DOHH2 (cell line): ENCODE data around the gene IFNA16.
A peak's percentile ranks its signal among the peaks of the same experiment; 100 is the strongest.
"Not testable (repeated sequence)": the region's sequence is repeated elsewhere in the genome, so short reads cannot be mapped to it uniquely, and the experiment has no call there.

Source experiments
- H3F3A ChIP-seq: fragments of 200-600 bp; sonication (generic), shearing (Covaris generic); 2 replicates; pipeline ENCODE4 v1.6.0; 2016; ENCODE audit warnings: antibody characterized with exemption, mild to moderate bottlenecking; ENCODE audit not compliant: control insufficient read depth, insufficient read depth
- H3K27ac ChIP-seq: fragments of 200-600 bp; sonication (generic); 2 replicates; pipeline ENCODE4 v1.5.1; 2014; ENCODE audit warnings: low read depth, mild to moderate bottlenecking, low read length, moderate library complexity
- H3K27me3 ChIP-seq: fragments of 200-600 bp; sonication (generic); 2 replicates; pipeline ENCODE4 v1.6.1; 2014; ENCODE audit warnings: mild to moderate bottlenecking, low read length, mixed read lengths; ENCODE audit not compliant: control insufficient read depth
- H3K36me3 ChIP-seq: fragments of 200-600 bp; sonication (generic); 2 replicates; pipeline ENCODE4 v1.6.1; 2014; ENCODE audit warnings: mild to moderate bottlenecking, low read length, moderate library complexity, mixed read lengths; ENCODE audit not compliant: control insufficient read depth
- H3K4me1 ChIP-seq: fragments of 200-600 bp; sonication (generic); 2 replicates; pipeline ENCODE4 v1.6.1; 2014; ENCODE audit warnings: mild to moderate bottlenecking, low read length, mixed read lengths; ENCODE audit not compliant: control insufficient read depth
- H3K4me2 ChIP-seq: fragments of 200-600 bp; sonication (generic); 2 replicates; pipeline ENCODE4 v1.6.0; 2014; ENCODE audit warnings: mild to moderate bottlenecking, low read length, moderate library complexity
- H3K4me3 ChIP-seq: fragments of 200-600 bp; sonication (generic); 2 replicates; pipeline ENCODE4 v1.5.1; 2014; ENCODE audit warnings: mild to moderate bottlenecking, low read length, mixed read lengths
- H3K79me2 ChIP-seq: fragments of 200-600 bp; sonication (generic); 2 replicates; pipeline ENCODE4 v1.6.1; 2014; ENCODE audit warnings: mild to moderate bottlenecking, low read length, mixed read lengths; ENCODE audit not compliant: control insufficient read depth
- H3K9me2 ChIP-seq: fragments of 200-600 bp; sonication (generic); replicated peaks from 2 replicates; pipeline ENCODE4 v1.6.1; 2014; ENCODE audit warnings: mild to moderate bottlenecking, low read length, mixed read lengths; ENCODE audit not compliant: control insufficient read depth
- H3K9me3 ChIP-seq: fragments of 200-600 bp; sonication (generic); 2 replicates; pipeline ENCODE4 v1.6.1; 2014; ENCODE audit warnings: antibody characterized with exemption, low read length, mixed read lengths; ENCODE audit not compliant: control insufficient read depth, insufficient read depth
- H4K20me1 ChIP-seq: fragments of 200-600 bp; sonication (generic); 2 replicates; pipeline ENCODE4 v1.6.0; 2014; ENCODE audit warnings: low read depth, mild to moderate bottlenecking, antibody characterized with exemption, low read length, moderate library complexity; ENCODE audit not compliant: control insufficient read depth, insufficient read depth
- EZH2phosphoT487 ChIP-seq: fragments of 200-600 bp; sonication (generic); IDR thresholded peaks from 2 replicates; pipeline ENCODE4 v1.6.1; 2017; ENCODE audit warnings: borderline replicate concordance, mild to moderate bottlenecking, antibody characterized with exemption, low read length, moderate library complexity, mixed read lengths
- TF ChIP-seq, protein P1 (sequence below): fragments of 200-600 bp; sonication (generic); IDR thresholded peaks from one replicate; pipeline ENCODE4 v1.5.1; 2014; ENCODE audit warnings: antibody characterized with exemption, mild to moderate bottlenecking, low read depth, low read length; ENCODE audit not compliant: poor library complexity, severe bottlenecking

IFNA16 gene

DNA sequence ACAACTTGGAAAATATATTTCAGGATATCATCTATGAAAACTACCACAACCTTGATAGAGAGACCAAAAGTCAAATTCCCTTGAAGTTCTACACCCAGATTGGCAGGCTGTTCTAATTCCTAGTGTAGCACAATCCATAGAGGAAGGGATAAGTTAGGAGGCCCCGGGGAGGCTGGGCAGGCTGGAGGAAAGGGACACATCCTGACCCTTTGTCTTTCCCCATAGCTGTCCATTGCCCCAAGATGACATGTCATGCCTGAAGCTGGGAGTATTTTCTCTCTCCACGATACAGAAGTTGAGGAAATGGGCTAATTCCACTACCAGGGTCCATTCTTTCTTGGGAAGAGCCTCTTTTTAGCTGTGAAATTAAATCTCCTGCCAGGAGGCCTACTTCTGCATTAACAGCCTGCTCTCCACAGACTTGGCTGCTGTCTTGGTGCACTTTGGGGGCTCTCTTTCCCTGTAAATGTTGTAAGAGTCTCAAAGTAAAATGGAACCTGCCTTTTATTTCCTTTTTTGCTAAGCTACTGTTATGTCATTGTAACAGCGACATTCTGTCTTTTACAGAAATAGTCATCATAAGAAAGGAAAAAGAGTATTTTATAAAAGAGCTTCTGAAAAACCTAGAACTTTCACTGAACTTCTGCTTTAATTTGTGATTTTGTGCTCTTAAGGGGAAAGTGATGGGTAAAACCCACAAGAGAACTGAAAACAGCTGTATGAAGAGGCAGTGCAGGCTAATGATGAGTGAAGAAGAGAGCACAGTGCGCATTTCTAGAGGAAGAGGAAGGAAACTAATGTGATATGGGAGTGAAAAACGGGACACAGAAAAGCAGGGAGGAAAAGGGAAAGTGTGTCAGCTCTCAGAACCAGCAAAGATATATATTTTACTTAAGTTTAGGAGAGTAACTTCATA is 3.4 kb downstream of the IFNA16 start:
- not testable (repeated sequence) for H3K79me2 ChIP-seq, H3K27me3 ChIP-seq, H3K27ac ChIP-seq, H3F3A ChIP-seq, H3K4me2 ChIP-seq, H3K9me3 ChIP-seq, H3K9me2 ChIP-seq, H4K20me1 ChIP-seq, H3K36me3 ChIP-seq, H3K4me1 ChIP-seq, H3K4me3 ChIP-seq
- TF ChIP-seq, protein P1, sequence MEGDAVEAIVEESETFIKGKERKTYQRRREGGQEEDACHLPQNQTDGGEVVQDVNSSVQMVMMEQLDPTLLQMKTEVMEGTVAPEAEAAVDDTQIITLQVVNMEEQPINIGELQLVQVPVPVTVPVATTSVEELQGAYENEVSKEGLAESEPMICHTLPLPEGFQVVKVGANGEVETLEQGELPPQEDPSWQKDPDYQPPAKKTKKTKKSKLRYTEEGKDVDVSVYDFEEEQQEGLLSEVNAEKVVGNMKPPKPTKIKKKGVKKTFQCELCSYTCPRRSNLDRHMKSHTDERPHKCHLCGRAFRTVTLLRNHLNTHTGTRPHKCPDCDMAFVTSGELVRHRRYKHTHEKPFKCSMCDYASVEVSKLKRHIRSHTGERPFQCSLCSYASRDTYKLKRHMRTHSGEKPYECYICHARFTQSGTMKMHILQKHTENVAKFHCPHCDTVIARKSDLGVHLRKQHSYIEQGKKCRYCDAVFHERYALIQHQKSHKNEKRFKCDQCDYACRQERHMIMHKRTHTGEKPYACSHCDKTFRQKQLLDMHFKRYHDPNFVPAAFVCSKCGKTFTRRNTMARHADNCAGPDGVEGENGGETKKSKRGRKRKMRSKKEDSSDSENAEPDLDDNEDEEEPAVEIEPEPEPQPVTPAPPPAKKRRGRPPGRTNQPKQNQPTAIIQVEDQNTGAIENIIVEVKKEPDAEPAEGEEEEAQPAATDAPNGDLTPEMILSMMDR: peak; percentile 57

GRCh38 chr9:21212160-21212559 is 5.0 kb downstream of the IFNA16 start:
- H3K27me3 ChIP-seq, H3F3A ChIP-seq, H3K4me3 ChIP-seq, H3K9me3 ChIP-seq, H4K20me1 ChIP-seq, H3K4me2 ChIP-seq, H3K36me3 ChIP-seq, H3K9me2 ChIP-seq, H3K79me2 ChIP-seq, H3K4me1 ChIP-seq, H3K27ac ChIP-seq: not testable (repeated sequence)

- H3K9me2 ChIP-seq, H3K4me3 ChIP-seq, H3K27ac ChIP-seq, H3K79me2 ChIP-seq, H3K4me1 ChIP-seq, H3F3A ChIP-seq, H3K9me3 ChIP-seq, H3K27me3 ChIP-seq, H3K36me3 ChIP-seq, H3K4me2 ChIP-seq, H4K20me1 ChIP-seq: not testable (repeated sequence)
These were observed 6.3 kb downstream of the IFNA16 start for GRCh38 chr9:21210782-21211181.

GRCh38 chr9:21210311-21210710 is 6.8 kb downstream of the IFNA16 start:
- no peaks in the 10 kb centered on the region for H3K36me3 ChIP-seq
- no peak overlapping the region for H3K27ac ChIP-seq
- no peak overlapping the region for H3K4me3 ChIP-seq
- no peaks in the 10 kb centered on the region for H3K9me2 ChIP-seq
- no peaks in the 10 kb centered on the region for H4K20me1 ChIP-seq
- H3K79me2 ChIP-seq: no peaks in the 10 kb centered on the region
- H3K4me1 ChIP-seq: no peaks in the 10 kb centered on the region
- TF ChIP-seq, protein P1: no peak
- TF ChIP-seq EZH2phosphoT487: no peak
- no peaks in the 10 kb centered on the region for H3K9me3 ChIP-seq
- H3F3A ChIP-seq: no peaks in the 10 kb centered on the region
- no peaks in the 10 kb centered on the region for H3K27me3 ChIP-seq
- H3K4me2 ChIP-seq: no peak overlapping the region

DNA sequence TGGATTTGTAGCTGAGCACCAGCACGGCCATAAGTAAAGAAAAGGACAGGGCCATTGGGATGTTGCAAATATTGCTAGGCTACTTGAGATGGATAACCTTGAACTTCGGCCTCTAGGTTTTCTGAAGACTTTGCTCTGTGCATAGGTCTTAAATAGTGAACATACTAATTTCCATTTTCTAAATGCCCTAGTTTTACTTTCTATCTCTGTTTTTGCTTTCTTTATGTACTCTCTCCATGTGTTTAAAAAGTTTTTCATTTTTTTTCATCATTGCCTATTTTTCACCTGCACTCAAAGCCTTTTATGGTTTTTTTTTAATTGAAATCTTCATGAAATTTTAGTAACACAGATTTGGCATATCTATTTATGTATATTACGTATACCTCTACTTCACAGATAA is 10.1 kb downstream of the IFNA16 start, which contains the start of gene IFNA10:
IFNA10 (minus strand) TSS at position 101 of the 400 bp plus-strand sequence; CDS start at position 55, 46 bp downstream.
- H3K27me3 ChIP-seq, H3K4me3 ChIP-seq, H3K4me2 ChIP-seq, H3K4me1 ChIP-seq, H3K27ac ChIP-seq, H3K79me2 ChIP-seq, H3F3A ChIP-seq, H3K9me2 ChIP-seq, H4K20me1 ChIP-seq, H3K9me3 ChIP-seq, H3K36me3 ChIP-seq: not testable (repeated sequence)
